Measurements from ENCODE around the gene POU2F1.

GRCh38 chr1:167197692-167198091 is 23.0 kb upstream of the POU2F1 start:
- TF ChIP-seq, protein P1, sequence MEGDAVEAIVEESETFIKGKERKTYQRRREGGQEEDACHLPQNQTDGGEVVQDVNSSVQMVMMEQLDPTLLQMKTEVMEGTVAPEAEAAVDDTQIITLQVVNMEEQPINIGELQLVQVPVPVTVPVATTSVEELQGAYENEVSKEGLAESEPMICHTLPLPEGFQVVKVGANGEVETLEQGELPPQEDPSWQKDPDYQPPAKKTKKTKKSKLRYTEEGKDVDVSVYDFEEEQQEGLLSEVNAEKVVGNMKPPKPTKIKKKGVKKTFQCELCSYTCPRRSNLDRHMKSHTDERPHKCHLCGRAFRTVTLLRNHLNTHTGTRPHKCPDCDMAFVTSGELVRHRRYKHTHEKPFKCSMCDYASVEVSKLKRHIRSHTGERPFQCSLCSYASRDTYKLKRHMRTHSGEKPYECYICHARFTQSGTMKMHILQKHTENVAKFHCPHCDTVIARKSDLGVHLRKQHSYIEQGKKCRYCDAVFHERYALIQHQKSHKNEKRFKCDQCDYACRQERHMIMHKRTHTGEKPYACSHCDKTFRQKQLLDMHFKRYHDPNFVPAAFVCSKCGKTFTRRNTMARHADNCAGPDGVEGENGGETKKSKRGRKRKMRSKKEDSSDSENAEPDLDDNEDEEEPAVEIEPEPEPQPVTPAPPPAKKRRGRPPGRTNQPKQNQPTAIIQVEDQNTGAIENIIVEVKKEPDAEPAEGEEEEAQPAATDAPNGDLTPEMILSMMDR (IDR thresholded peaks at IDR 0.05): no peak
- no peak for TF ChIP-seq EP300 (IDR thresholded peaks at IDR 0.05)

All from ovary (tissue), 3 donors.